Activated naive CD8-positive, alpha-beta T cell treated with anti-CD3 and anti-CD28 coated beads, Interleukin-2, amount 50 U/mL, for 16 hours (primary cell): Measurements from ENCODE around the gene CACNA2D3.

Experiments used
- DNase-seq: peaks from one replicate; pipeline ENCODE4 v3.0.0-alpha.2; 2020; ENCODE audit warnings: low read depth, low spot score

Gene CACNA2D3

DNA sequence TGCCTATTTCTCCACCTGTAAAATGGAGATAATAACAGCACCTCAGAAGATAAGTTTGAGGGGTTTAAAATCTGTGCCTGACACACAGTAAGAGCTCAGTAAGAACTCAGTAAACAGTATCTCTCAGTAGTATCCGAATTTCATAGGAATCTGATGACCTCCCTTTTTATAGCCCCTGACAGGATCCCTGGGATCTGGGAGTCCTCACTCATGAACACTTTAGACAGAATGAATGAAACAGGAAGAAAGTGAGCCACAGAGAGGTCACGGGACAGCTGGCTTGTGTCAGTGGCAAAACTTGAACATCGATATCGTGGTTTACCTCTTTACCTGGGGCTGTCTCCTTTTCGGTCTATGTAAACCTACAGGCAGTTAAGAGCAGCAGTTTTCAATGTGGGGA, 754.3 kb downstream of the CACNA2D3 start:
- DNase-seq, result no peak

DNA sequence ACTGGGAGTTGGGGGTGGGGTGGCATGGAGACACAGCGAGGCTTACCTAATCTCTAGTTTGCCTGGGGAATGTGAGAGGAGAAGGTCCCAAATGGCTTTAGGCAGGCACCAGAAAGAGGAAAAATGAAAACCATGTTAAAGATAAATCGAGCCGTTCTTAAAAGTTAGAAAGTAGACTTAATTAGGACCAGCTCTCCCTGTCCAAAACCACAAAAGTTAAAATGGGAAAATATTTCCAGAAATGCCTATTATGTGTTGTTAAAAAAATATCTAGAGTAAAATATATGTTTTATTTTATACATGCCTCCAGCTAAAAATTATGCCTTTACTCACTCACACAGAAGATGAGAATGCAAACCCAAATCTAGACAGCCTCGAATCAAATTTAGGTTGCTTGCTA, 755.4 kb downstream of the CACNA2D3 start:
- no peak for DNase-seq

DNA sequence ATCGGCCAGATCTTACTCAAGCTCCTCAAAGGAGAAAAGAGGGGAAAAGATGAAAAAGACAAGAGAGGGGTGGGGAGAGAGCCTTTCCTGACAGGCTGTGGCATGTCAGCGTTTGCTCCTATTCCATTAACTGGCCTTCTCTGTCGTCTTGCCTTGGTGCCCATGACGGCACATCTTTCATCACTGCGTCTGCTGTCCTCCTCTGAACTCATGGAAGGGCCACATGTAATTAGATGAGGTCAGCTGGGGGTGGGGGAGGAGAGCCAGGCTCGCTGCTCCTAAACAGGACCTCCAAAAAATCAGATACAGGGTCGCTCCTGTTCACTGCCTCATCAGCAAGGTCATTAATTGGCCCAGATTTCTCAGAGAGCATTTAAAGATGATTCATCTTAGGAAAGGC, 755.8 kb downstream of the CACNA2D3 start:
- no peak for DNase-seq

DNA sequence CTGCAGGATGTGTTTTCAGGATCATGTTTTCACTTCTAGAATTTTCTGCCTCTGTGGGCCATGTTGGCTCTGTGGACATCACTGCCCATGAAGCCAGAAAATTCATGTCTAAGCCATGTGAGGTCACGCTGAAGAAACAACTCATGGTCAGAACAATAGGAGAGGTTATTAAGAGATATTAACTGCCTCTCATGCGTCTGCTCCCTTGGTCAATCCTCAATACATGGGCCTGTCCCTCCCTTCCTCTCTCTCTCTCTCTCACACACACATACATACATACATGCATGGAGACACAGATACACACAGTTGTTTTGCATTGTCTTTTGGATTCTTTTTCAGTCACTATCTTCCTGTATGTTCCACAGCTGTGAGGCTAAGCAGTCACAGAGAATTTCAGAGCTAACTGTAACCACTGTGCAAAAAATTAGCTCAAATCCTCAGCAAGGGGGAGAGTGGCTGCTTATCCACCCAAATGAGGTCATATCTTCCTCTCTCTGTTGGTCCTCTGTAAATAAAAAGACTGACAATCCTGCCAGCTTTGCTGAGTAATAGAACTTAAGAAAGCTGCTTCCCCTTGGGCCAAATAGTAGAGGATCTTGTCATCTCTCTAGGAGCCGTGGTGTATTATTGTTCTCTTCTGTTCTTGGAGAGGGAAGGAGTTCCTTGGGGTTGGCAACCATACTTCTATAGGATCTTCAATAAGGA, 759.9 kb downstream of the CACNA2D3 start:
- no peak for DNase-seq

DNA sequence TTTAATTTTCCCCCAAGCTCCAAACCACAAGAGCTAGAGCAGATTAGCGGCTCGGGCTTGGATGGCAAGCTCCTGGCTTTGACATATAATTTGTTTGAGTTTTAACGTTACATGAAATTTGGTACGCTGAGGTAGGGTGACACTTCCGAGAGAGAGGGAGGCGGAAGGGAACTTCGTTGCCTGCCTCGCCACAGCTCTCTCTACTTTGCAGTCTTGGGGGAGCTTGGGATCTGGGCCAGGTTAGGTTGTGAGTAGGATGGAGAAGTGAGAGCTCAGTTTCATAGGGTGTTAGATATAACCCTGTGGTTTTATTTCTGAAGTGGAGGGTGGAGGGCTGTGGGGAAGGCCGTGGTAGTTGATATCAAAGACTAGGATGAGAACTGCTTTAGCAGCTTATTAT, 765.8 kb downstream of the CACNA2D3 start:
- no peak for DNase-seq

DNA sequence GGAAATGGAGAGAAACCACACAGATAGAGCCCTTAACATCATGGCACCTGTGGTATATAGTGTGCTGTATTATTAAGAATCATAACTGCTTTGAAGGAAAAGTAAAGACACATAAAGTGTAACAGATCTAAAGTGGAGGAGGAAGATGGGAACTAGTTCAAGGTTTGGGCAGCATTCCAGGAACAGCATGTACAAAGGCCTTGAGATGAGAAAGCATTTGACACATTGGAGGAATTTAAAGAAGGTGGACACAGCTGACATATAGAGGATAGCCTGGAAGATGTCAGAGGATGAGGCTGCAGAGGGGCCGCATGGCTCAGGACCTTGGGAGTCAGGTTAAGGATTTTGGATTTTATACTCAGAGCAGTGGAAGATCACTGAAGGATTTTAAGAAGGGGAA, 766.5 kb downstream of the CACNA2D3 start:
- DNase-seq, result no peak

DNA sequence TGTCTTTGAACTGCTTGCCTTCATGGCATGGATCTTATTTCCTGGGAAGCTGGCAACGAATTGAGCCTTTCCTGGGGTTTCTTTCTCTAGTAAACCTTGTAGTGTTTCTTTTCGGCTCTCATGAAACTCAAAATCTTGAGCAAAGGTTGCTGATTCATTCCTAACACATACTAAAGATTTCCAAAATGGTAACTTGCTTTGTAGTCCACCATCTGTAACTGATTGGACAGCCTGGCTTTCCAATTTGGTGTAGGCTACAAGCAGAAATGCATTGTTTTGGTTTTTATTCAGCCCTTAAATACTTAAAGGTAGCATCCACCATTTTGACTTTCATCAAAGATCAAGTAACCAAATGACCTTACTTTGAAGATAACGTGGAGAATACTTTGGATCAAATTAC, 767.4 kb downstream of the CACNA2D3 start:
- no peak for DNase-seq

DNA sequence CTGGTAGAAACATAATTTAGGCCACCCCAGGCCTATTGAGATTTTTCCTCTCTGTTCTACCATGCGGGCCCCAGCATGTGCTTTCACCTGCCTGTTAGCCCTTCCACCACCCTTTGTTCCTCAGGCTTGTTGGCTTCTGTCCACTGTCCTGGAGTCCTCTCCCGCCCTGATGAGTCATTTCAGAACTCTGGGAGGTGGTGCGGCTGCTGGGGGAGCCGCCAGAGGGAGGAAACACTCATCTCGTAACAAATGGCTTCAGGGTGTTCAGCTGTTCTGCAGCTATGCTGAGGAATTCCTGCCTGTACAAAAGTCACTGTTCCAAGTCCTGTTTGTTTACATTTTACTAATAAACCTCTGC, 769.2 kb downstream of the CACNA2D3 start:
- DNase-seq, result no peak

DNA sequence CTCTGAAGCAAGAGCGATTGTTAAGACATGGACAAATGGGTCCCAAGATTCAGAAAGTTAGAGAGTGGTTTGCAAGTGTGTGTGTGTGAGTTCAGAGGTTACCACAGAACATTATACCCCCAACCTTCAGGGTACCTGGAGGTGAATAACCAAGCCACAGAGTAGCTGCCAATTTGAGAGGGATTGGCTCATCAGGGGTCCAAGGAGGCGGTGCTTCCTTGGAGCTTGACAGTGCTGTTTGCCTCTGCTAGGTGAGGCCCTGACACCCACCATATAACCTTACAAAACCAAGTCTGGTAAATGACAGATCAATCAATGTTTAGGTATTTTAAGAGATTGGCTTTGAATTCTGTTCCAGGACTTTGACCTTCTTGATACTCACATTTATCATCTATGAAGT, 769.8 kb downstream of the CACNA2D3 start:
- DNase-seq, result no peak

DNA sequence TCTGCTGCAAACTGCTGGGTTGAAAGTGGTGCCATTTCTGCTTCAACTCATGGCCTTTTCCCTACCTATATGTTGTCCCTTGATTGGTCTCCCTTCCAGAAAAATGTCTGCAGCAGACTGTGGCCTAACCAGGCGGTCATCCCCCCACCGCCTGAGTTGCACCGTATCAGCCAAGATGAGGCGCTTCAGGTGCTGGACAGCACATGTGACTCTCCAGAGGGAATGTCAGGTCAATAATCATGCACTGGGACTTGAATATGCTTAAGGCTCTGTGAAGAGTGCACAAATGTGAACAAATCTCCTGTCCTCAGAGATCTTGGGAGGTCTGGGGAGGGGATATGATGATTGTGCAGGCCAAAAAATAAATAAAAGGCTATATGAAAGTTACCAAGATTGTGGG, 773.3 kb downstream of the CACNA2D3 start:
- no peak for DNase-seq

DNA sequence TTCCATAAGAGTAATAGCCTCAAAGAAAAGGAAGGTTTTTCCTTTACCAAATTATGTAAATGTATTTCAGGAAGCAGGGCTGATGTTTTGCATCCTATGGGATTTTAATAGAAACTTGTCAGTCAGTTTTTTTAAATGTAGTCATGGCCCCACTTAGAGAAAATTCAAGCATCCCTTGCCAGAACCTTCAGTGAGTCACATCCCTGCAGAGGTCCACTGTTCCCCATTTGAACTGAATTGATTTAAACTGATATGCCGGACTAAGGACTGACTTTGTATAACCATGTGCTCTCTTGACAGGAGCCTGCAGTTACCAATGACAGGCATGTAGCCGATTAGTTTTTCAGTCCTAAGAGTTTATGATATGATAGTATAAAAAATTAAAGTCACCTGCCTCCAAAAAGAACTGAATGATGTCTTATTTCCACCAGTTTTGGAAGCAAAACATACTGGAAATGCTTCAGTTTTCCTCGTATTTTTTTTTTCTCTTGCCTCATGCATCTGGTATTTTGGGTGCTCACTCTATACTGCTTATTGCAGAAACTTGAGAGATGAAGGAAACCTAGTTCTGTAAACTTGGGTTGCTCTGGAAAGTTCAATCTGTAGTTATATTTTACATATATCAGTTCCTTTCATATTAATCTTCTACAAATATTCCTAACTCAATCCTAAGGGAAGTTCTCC, 774.8 kb downstream of the CACNA2D3 start:
- no peak for DNase-seq

DNA sequence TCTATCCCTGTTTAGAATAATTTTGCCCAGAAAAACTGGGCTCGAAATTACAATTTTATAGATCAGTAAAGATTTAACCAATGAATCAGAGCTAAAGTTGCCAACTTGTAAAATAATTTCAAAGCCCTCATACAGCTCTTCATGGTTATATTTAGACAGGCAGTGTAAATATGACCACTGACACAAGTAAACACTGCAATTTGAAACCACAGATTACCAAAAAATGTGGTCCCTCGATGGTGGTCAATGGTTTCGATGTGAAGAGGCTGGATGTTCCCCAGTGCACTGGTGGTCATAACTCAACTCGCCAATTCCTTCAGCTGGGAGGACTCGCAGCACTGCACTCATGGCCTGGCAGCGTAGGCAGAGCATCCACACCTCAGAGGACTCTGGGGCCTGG, 776.9 kb downstream of the CACNA2D3 start:
- no peak for DNase-seq

DNA sequence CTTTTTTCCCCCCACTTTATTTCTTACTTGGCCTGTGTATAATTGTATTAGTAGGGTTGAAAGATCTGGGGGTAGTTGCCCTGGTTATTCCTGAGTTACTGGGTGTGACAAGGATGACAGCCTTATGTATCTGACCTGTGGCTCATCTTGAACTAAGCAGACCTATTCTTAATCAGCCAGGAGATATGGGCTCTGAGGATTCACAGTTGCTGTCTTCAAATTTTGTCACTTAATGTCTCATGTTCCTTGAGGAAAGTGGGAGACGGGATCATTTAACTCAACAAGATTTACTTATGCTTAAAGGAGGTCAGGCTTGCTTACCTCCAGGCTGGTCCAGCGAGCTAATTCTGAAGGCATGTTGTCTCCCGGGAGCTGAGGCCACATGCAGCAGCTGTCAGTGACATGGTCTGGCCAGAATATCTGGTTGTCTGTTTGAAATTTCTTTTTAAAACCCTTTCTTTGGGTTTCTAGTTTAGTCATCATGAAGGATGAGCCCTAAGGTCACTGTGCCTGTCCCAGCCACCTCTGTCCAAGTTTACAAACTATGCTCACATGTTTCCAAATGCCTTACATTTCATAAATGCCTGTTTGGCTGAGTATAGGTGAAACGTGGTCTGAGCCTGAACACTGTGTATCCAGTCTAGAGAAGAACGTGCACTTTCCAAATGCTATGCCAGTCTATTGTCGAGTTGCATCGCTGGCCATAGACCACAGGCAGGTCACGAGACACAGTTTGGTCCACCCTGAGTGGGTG, 778.7 kb downstream of the CACNA2D3 start:
- no peak for DNase-seq

DNA sequence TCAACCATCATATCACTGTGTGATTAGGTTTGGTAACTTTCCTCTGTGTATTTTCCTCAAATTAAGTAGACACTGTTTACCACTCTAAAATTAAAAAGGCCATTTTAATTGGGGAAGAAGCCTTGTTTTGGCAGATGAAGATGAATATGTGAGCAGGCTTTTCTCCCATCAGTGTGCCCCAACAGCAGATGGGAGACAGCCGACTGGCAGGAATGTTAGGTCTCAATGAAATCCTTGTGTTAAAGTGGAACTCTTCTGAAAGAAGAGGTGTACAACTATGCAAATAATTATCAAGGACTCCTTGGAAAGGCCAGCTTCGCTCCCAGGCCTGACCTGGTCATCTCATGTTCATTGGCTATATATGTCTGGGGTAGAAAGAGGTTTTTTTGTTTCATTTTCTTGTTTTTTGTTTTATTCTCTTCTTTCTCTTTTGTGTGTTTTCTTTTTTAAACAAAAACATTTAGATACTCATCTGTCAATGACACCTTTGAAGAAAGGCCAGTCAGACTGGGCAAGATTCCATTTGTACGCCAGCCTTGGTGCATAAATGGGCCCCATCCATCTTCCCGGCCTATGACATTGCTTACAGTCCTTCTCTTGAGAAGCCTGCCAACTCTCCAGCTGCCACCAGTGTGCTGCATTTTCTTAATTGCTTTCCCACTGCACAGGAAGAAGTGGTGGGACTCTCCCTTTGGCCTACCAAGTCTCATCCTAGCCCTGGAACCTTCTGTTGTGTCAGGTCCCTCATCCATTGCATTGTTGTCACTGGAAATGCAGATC, 779.7 kb downstream of the CACNA2D3 start:
- DNase-seq, result no peak

DNA sequence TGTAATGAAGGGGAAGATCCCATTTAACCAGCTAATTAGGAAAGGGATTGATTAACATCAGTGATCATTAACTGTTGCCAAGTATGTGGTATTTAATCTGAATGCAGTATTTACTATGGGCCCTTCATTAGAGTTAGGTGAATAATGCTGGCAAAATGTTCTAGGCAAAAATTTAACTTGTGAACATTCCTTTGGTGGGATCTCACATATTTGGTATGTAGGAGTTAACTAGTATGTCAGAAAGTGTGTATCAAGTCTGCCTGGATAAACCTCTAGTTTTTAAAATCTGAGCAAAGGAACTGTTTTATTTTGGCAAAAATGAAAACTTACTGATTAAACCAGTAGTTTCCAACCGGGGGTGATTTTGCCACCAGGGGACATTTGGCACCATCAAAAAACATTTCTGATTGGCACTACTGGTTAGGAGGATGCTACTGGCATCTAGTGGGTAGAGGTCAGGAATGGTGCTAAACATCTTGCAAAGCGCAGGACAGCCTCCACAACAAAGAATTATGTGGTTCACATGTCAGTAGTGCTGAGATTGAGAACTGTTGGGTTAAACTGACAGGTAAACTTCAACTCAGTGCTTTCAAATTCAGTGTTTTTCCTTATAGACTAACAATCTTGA, 783.0 kb downstream of the CACNA2D3 start:
- no peak for DNase-seq

DNA sequence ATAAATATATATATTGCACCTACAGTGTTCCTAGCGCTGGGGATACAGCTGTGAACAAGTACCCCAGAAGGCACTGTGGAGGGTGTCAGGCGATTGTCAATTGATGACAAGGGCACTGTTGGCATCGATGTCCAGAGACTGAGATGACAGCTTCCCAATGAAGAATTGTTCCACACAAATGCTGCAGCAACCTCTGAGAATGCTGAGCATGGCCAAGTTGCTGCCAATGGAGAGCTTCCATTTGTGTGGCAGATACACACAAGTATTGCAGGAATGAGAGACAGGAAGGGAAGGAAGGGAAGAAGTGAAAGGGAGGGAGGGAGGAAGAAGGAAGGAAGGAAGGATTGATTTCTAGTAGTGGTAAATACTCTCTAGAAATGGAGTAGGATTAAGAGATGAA, 783.6 kb downstream of the CACNA2D3 start:
- no peak for DNase-seq

DNA sequence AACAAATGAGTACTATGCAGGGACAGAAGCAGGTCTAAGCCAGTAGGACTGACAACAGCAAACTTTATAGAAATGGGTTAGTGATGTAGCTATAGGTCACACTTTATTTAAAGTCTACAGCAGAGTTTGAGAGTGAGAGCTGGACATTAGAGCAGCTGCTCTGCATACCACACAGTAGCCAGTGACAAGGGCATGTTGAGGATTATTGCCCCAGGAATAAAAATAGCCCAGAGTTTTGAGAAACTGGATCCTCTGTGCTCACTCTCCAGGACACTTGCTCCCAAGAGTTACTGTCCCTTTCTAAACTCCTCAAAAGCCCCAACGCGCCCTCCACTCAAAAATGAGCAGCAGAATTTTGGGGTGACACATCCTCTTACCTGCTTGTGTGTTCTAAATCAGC, 784.4 kb downstream of the CACNA2D3 start:
- DNase-seq, result no peak

DNA sequence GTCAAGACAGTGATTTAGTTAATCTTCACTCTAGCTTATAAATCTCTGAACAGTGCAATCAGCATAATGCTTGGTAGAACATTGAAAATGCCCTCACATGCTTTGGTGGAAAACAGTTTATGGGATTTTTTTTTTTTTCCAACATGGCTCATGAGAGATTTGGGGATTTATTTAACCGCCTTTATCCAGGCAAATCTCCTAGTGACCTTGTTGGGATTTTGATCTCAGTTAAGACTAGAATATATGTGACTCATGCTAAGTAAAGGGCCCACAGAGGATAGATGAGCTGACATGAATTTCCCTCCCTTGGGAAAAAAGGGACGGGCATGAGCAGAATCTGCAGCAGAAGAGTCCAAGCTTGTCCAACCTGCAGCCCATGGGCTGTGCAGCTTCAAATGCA, 786.8 kb downstream of the CACNA2D3 start:
- no peak for DNase-seq

DNA sequence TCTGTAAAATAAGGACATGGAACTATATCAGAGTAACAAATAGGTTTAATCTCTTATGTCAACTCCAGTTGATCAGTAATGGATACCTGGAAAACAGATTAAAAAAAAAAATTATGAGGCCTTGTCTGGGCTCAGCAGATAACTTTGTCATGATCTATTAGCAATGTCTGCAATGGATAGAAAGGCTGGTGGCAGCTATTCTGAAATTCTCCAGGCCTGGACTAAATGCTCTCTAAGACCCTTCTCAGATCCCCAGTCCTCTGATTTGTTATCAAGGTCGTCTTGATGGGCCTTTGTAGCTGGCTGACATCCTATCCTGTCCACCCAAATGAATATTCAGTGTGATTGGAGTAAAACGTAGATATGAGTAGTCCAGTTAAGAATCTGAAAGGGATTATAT, 791.8 kb downstream of the CACNA2D3 start:
- DNase-seq, result no peak

DNA sequence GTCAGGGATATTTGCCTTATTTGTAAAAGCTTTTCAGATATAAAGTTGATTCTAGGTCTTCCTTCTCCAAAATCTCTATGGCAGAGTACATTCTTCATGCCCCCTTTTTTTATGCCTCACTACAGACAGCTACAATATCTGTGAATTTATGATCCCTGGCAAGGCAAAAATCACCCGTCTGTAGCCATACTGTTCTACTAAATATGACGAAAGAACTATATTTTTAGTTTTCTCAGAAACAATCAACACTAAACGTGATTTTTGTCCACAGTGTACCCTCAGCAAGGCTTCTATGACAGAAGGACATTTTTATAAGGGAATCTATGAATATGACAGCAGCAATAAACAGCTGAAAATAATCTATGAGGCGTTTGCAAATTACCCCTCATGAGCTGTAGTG, 792.8 kb downstream of the CACNA2D3 start:
- no peak for DNase-seq

DNA sequence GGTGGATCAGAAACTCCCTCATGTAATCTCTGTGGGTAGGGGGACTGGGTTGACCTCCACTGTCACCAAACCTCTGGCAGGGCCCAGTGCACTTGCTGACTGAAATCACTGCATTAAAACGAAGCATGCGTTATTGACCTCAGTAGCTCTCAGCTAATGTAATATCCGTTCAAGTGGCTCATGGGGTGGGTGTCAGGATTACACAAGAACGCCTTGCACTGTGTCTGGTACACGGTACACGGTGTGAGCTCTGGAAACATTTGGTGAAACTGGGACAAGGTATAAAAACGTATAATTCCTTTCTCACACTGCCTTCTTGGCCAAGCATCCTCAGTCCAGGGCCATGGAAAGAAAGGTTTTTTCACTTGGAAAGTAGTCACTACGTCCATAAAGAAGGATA, 793.6 kb downstream of the CACNA2D3 start:
- DNase-seq, result no peak

DNA sequence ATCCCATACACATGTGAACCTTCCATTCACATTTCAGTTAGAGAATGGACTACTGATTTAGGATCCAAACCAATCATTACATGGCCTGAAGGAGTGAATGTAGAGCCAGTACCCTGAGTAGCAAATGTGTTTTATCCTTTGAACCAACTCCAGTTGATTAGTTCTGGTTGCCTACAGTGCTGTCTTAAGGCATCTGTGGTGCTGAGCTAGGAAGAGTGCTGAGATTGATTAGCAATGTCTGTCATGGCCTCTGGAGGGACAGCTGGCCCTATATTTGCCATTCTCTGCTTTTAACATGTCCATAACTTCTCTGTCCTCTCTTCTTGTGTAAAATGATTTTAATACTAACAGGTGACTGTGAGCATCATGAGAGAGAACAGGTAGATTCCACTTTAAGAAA, 794.4 kb downstream of the CACNA2D3 start:
- no peak for DNase-seq
